ENCODE measurements around the gene CNIH2.

Gene CNIH2

GRCh38 chr11:66333220-66333877 is 55.4 kb downstream of the CNIH2 start:
- no peak for DNase-seq
